Stimulated activated CD8-positive, alpha-beta memory T cell treated with anti-CD3 and anti-CD28 coated beads, Interleukin-12 subunit alpha, Interleukin-12 subunit beta, amount 100 ng/mL, for 24 hours (primary cell): ENCODE measurements around the gene SNX15.
"Not testable (repeated sequence)": the region's sequence is repeated elsewhere in the genome, so short reads cannot be mapped to it uniquely, and the experiment has no call there.

Source experiments
- DNase-seq: peaks from one replicate; pipeline ENCODE4 v3.0.0-alpha.2; 2020; ENCODE audit errors: extremely low read depth

Gene SNX15

GRCh38 chr11:65016705-65017104, 10.5 kb upstream of the SNX15 start:
- DNase-seq: no peak

DNA sequence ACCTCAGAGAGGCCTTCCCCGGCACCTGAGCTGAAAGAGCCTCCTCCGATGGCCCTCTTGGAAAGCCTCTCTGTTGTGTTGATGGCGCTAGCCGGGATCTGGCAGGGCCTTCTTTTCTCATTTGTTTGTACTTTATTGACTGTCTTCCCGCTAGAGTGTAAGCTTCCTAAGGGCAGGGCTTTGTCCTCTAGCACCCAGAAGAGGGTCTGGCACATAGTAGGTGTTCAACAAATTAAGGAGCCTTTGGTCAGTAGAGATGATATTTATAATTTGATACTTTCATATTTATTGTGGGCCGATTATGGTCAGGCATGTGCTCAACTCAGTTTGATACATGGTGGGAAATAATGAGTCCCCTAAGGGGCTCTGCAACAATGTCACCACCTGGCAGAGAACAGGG, 9.3 kb upstream of the SNX15 start:
- no peak for DNase-seq

DNA sequence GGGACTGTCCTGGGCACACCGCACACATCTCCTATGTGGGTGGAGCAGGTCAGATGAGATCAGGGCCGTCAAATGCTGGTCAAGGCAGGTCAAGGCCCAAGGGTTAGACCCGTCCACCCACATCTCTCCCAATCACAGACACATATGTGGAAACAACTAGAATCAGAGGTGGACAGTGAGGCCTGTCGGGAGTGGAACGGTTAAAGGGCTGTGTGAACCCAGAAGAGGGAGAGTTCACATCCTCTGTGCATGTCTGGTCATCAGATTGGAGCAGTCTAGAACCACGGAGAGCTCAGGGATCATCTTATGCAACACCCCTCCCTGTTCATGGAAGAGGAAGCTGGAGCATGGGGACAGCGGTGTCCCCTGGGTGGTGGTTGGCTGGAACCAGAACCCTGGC, 7.4 kb upstream of the SNX15 start:
- DNase-seq: no peak

DNA sequence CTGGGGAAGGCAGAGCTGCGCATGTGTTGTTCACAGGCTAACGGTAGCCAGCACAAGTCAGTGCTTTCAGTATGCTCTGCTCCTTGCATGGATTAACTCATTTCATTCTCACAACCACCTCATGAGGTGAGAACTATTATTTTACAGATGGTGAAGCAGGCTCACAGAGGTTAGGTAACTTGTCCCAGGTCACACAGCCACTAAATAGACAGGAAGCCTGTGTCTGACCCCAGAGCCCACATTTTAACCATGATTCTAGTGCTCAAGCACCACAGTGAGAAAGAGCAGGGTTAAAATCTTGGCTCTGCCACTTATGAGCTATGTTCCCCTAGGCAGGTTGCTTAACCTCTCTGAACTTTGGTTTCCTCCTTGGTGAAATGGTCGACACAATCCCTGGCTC, 6.2 kb upstream of the SNX15 start:
- no peak for DNase-seq

- no peak for DNase-seq
Measured at GRCh38 chr11:65021509-65021908, 5.7 kb upstream of the SNX15 start.

GRCh38 chr11:65023502-65023901, 3.7 kb upstream of the SNX15 start:
- DNase-seq: not testable (repeated sequence)

DNA sequence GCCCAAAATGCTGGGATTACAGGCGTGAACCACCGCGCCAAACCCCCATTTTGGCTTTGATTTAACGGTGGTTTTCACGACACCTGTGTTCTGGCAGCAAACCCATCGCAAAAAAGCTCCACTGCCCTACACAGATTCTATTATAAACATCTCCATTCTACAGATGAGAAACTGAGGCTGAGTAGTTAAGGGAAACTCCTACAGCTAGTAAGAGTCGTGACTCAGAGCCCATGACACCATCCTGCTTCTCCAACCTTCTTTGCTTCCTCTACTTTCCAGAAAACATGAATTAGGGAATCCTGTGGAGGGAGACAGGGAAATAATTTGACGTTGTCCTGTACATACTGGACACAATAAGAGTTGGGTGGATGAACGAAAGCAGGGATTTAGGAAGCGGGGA, 429 bp upstream of the SNX15 start:
- no peak for DNase-seq

GRCh38 chr11:65032216-65032615, 5.0 kb downstream of the SNX15 start:
- DNase-seq: no peak

DNA sequence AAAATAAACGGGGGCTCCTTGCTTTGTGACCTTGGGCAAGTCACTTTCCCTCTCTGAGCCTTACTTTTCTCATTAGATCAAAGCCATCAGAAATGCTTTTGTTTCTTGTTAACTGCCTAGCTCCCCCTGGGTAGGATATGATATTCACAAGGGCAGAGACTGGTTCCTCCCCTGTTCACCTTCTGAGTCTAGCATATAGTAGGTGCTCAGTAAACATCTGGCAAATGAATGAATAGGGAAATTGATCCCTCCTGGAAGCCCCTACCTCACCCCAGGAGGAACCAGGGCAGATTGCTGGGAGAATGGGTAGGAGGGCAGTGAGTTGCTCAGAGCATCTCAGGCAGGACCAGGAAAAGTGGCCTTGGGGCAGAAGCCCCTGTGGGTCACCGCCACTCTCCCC, 7.2 kb downstream of the SNX15 start:
- no peak for DNase-seq

DNA sequence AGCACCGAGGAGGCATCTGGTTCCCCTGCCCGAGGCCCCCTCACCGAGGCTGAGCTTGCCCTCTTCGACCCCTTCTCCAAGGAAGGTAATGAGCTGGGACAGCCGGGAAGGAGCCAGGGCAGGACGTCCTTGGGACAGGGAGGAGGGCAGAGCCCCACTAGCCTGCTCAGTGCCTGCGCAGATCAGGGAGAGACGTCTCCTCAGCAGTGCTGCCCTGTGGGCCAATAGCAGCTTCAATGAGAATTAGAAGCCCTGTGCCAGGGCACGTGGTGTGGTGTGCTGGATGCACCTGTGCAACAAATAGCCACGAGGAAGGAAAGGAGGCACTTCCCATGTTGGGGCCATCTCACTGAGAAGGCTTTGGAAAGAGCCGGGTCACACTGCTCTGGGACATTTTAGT, 8.3 kb downstream of the SNX15 start:
- DNase-seq: no peak

DNA sequence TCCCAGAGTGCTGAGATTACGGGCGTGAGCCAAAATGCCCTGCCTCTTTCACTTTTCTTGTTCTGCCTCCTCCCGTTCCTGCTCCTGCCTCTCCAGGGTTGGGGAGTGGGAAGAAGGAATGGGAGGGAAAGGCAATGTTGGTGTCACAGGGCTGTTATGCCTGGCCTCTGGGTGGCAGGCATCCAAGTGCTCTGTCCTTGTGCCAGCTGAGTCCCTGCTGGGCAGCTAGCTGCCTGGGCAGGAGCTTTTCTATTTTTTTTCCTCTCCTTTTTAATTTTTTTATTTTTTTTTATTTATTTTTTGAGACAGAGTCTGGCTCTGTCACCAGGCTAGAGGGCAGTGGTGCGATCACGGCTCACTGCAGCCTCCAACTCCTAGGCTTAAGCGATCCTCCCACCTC, 9.7 kb downstream of the SNX15 start:
- no peak for DNase-seq

DNA sequence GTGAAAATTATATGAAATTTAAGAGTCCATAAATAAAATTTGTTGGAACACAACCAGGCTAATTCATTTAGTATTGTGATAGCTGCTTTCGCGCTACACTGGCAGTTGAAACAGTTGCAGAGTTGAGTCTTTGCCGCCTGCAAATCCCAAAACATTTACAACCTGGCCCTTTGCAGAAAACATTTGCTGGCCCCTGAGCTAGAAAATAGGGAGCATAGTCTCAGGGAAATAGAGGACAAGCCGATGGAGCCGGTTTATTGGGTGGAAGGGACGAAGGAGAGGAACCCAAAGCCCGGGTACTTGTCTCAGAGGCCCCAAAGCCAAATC, 13.2 kb downstream of the SNX15 start:
- DNase-seq: no peak

DNA sequence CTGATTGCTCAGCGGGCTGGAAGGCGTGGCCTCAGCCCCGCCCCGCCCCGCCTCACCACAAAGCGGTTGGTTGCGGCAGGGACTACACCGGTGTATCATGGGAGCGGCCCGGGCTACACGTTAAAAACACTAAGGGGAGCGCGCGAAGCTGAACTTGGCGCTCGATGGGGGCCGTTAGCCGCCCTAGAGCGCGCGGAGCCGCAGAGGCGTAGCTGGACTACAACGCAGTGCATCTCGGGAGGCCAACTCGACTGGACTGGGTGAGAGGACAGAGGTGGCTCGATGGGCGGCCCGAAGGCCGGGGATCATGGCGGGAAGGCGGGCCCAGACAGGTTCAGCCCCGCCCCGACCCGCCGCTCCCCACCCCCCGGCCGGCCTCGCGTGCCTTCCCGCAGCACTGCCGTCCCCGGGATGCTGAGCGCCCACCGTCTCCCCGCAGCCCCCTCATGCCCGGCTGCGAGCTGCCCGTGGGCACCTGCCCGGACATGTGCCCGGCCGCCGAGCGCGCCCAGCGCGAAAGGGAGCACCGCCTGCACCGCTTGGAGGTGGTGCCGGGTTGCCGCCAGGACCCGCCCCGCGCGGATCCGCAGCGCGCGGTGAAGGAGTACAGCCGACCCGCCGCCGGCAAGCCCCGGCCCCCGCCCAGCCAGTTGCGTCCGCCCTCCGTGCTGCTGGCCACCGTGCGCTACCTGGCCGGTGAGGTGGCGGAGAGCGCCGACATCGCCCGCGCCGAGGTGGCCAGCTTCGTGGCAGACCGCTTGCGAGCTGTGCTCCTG, 13.8 kb downstream of the SNX15 start, which contains the start of gene SAC3D1:
Gene SAC3D1 (plus strand): TSS at position 364 of the 776 bp plus-strand sequence. CDS start 83 bp downstream, at position 447.
- peak; percentile 73 for DNase-seq

- DNase-seq: no peak
Measured at GRCh38 chr11:65042891-65043290, 15.7 kb downstream of the SNX15 start.

- DNase-seq: no peak
Measured at GRCh38 chr11:65043881-65044501, 16.8 kb downstream of the SNX15 start.

DNA sequence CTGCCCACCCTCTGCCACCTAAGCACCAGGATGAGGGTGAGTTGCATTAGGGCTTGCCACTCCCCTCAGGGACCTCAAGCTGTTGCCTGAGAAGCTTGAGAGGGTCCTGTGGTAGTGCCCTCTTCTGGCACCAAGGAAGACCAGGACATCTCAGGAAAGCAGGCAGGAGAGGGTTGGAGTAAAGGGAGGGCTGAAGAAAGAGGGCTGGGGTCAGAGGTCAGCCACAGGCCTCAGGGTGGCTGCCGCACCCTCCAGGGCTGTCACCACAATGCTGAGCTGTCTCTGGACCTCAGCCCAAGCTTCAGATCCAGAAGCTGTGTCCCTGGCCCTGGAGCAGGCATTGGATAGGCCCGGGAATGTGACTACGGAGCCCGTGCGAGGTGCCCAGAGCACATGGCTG, 17.8 kb downstream of the SNX15 start:
- DNase-seq: no peak

GRCh38 chr11:65045728-65046127, 18.5 kb downstream of the SNX15 start:
- no peak for DNase-seq

DNA sequence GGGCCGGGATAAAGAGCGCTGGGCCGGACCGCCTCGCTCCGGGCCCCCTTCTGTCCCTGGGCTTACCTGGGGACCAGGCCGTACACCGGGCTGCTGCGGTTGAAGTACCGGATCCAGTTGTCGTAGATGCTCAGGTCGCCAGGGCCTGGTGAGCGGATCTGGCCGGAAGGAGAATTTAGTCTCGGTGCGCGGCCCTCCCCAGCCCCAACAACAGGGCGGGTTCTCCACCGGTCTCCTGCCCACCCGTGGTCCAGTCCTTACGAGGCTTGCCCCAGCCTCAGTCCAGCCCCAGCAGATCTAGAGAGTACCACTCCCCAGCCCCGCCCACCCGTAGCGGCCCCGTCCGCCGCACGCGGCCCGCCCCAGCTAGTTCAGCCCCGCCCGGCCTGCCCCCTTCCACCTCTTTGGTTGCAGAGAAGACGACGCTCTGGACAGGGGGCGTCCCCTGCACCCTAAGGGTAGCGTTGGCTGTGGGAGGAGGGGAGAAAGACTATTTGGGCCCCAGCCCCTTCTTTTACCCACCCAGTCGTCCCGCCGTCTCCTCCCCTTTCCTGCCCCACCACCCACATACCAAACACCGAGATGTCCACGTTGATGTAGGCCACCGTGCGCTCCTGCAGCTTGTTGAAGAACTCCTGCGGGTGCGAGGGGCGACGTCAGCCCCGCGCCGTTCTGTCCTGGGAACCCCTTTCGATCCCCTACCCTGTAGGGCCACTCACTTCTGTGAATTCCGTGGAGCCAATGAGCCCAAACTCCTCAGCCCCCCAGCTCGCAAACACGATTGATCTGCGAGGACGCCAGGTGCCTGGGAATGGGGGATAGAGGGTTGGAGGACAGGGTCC, 20.6 kb downstream of the SNX15 start:
- no peak for DNase-seq

DNA sequence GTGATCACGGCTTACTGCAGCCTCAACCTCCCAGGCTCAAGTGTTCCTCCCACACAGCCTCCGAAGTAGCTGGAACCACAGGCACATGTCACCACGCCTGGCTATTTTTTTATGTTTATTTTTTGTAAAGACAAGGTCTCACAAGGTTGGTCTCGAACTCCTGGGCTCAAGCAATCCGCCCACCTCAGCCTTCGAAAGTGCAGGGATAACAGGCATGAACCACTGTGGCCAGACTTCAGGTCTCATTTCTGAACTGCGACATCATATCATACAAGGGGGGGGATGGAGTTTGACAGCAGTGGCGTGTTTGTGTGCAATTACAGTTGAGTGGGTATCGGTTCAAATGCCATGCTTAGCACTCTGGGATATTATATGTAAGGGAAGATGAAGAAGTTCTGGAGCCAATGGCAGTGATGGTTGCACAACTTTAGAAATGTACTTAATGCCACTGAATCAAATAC, 24.2 kb downstream of the SNX15 start:
- DNase-seq: no peak

GRCh38 chr11:65053827-65054508, 26.7 kb downstream of the SNX15 start:
- DNase-seq: no peak

- no peak for DNase-seq
Measured at GRCh38 chr11:65055538-65055937, 28.3 kb downstream of the SNX15 start.

GRCh38 chr11:65056999-65057398, 29.8 kb downstream of the SNX15 start:
- no peak for DNase-seq
